Measurements from ENCODE around the gene MYO1B.
A peak's percentile ranks its signal among the peaks of the same experiment; 100 is the strongest.

MYO1B gene

DNA sequence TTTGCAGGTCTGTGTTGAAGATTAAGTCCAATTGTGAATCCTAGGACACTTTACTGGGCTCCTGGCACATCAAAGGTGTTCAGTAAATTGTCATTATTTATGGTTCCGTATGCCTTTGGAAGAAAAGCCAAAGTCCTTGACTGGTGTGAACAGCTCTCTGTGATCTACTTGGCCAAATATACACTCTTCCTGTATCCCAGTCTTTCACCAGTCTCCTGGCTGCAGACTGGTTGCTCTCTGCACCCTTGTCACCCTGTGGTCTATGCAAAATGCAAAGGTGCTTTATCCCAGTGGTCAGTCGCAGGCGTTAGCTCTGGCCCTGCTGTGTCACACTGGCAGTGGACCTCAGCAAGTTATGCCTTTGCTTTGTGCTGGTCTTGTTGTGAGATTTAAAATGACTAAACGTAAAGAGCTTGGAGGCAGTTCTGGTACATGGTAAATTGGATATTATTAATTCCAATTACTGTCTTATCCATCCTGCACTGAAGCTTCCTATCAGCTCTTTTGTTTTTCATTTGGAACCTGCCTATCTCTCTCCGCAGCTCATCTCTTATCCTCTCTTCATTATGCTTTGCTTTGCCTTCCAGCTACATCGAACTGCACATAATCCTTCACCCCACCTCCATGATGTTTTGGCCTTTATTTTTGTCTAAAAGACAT lies 83.1 kb downstream of the MYO1B start:
- no peak for DNase-seq

- DNase-seq, result no peak
Observed at GRCh38 chr2:191329841-191330240, 84.6 kb downstream of the MYO1B start.

GRCh38 chr2:191333911-191334357 lies 88.7 kb downstream of the MYO1B start:
- no peak for DNase-seq

DNA sequence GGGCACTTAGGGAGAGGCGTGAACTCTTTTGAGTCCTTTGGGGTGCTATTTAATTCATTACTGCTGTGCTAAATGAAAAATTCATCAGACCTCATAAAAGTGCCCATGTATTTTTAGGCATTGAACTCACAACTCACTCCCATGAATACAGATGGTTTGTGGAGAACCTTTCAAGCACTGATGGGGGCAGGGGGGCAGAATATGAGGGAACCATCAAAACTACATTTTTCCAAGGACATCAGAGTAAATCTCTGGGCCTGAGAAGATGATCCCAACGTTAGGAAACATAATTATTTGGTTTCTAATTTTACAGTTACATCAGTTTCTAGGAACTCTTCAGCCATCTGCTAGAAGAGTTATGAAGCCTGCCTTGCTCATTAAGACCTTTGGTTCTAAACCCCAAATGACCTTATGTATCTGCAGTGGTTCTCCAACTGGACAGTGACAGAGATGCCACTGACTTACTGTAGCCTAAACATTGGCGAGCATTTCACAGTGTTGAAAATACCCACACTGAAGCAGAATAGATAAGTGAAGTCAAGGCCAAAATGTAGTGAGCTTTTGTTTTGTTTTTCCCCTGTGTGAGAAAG lies 90.8 kb downstream of the MYO1B start:
- no peak for DNase-seq

GRCh38 chr2:191341436-191341835 lies 96.2 kb downstream of the MYO1B start:
- no peak for DNase-seq

DNA sequence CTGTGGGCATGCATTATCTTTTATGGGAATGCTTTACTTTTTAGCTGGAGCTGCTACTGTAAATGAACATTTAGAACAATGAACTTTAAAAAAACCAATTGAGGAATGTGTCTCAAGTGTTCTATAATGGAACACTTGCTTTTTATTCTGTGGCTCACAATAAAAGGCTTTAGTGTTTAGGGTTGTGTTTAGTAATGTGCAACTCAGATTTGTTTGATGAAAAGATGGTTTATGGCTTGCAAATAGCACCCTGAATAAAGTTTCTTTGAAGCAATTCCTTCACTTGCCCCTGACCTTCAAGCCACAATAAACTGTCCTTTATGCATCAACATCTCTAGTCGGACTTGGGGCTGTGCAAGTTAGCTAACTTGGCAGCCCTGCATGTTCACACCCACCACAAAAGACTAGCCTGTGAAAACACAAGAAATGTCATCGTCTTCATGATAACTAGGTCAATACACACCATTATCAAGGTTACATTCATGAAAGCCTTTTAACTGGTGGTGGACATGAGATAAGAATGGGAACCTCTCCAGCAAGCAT lies 98.7 kb downstream of the MYO1B start:
- no peak for DNase-seq

- no peak for DNase-seq
Observed at GRCh38 chr2:191345788-191346187, 100.6 kb downstream of the MYO1B start.

GRCh38 chr2:191347154-191347553 lies 102.0 kb downstream of the MYO1B start:
- no peak for DNase-seq

DNA sequence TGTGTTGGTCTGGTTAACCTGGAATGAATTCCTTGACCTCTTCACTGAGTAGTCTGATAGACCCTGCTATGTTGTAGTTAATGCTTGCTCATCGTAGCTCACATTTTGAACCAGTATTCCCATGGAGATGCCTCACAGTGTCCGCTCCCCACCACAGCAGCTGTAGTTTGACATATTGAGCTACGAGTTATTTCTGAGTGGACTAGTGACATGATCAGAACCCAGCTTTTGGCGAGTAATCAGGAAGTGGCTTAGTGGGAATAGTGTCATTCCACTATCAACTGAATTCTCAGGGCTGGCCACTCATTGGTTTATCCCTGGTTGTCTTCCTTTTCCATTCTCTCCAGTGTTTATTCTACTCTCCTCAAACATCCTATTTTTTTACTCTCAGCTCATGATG lies 102.7 kb downstream of the MYO1B start:
- DNase-seq, result no peak

DNA sequence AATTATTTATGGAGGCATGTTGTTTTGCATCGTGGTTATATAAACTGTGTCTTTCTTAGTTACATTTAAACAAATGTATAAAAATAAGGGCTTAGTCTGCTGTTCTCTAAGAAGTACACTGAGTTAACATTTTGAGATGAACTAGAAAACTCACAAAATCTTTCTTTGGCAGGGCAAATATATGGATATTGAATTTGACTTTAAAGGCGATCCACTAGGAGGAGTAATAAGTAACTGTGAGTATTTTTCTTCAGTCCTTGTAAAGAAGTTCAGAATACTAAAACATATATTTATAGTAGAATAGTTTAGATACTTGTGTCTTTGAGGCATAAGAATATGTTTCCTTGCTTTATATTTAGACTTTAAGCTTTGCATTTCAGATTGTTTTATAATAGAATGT lies 104.8 kb downstream of the MYO1B start:
- DNase-seq, result no peak

- no peak for DNase-seq
Observed at GRCh38 chr2:191350826-191351225, 105.6 kb downstream of the MYO1B start.

DNA sequence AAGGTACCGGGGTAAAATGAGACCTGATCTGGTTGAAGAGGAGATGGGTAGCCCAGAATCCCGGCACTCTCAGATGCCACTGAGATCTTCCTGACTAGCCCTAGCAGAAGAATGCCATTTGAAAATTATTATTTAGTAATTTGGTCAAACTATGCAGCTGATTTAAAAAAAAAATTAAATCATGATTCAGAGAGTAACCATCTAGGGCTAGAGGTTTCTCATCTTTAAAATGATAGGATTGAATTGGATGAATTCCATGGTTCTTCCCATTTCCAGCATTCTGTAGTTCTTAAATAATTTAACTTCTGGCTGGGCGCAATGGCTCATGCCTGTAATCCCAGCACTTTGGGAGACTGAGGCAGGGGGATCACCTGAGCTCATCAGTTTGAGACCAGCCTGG lies 106.1 kb downstream of the MYO1B start:
- DNase-seq, result no peak

DNA sequence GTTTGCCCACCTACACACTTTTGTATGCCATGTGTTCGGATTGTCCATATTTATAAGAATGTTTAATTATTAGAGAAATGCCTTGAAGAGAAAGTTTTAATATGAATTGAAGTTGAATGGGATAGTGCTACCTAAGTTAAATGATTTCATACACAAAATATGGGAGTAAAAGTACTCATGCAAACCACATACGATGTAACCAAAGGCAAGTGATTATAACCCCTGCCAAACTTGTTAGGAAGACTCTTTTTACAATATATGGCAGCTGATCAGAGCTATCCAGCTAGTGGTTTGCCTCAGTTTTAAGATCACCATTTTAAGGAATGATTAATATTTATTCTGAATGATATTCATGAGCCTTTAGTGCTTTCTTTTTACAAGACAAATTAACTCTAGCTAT lies 106.7 kb downstream of the MYO1B start:
- no peak for DNase-seq

- no peak for DNase-seq
Observed at GRCh38 chr2:191352536-191352935, 107.3 kb downstream of the MYO1B start.

GRCh38 chr2:191355170-191355758 lies 110.1 kb downstream of the MYO1B start:
- DNase-seq, result no peak

DNA sequence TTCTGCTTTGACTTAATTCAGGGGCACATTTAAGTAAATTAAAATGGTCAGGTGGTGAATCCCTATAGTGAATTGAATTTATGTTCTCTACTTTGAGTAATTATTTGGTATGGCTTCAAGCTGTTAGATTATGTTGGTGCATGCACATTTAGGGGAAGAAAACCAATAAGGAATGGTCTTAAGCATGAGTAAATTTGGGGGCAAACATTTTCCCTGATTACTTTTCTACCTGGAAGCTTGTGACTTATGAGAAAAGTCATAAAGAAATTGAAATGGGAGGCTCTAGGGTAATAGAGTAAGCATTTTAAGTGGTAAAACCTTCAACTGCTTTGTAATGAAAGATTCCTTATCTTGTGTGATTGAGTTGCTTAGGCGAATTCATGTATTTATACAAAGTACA lies 112.5 kb downstream of the MYO1B start:
- DNase-seq, result no peak

DNA sequence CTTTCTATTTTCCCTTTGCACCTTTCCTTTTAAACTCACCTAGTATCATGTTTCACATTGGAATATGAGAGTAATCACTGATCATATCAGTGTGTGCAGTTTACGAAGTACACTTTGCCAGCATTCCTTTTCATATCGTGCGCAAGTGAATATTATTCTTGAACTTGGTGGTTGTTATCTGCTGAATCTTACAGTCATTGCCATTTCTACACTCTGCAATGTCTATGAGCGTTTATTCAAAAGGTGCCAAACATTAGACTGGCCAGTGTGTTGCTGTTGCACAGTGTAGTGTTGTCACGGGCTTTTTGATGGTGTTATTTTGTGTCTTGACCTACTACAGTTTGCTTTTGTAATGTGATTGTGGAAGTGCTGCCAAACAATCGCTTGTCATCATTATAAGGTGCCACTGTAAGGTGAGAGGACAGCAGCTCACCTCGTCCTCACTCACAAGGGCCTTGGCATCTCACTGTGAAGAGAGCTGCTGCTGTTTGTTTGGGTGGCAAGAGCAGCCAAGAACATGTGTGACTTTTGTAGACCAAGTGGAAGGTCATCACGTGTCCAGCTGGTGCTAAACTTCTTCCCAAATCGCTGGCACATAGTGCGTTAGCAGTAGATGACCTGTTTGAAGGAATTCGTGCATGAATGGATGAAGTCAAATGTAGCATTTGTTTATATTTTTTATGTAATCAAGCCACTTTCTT lies 113.3 kb downstream of the MYO1B start:
- DNase-seq, result no peak

- no peak for DNase-seq
Observed at GRCh38 chr2:191359133-191359532, 113.9 kb downstream of the MYO1B start.

- DNase-seq, result no peak
Observed at GRCh38 chr2:191360918-191361317, 115.7 kb downstream of the MYO1B start.

DNA sequence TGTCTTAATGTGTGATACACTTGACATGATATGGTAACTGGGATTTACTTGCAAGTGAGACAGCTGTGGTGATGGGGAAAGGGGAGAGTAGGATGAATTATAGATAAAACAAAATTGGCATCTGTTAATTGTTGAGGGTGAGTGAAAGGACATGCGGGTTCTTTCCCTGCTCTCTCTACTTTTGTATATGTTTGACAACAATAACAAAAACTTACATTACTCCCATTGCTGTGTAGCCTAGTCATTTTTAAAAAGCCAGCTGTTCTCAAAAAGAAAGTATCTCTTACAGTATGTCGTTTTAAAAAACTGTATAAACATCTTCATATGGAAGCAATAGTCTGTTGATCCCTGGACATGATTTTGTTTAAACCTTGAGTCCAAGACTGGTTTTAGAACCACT lies 117.6 kb downstream of the MYO1B start:
- DNase-seq, result no peak

GRCh38 chr2:191363267-191363666 lies 118.1 kb downstream of the MYO1B start:
- no peak for DNase-seq

DNA sequence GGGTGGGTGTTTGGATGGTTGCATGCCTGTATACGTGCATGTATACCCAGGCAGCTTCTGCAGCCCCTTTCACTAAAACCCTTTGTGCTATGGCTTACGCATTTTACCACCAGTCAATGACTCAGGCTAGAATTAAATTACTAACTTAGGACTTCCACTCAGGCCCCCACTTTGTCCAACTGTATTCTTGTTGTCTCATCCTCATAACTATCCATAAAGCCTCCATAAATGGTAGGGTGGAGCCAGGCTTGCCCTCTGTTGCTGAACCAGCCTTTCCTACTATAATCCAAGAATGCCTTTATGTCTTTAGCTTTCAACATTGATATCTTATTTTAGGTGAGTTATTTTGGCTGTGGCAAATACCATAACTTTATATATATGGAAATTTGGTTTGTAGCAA lies 119.9 kb downstream of the MYO1B start:
- DNase-seq, result no peak

GRCh38 chr2:191366199-191366598 lies 121.0 kb downstream of the MYO1B start:
- DNase-seq, result no peak

DNA sequence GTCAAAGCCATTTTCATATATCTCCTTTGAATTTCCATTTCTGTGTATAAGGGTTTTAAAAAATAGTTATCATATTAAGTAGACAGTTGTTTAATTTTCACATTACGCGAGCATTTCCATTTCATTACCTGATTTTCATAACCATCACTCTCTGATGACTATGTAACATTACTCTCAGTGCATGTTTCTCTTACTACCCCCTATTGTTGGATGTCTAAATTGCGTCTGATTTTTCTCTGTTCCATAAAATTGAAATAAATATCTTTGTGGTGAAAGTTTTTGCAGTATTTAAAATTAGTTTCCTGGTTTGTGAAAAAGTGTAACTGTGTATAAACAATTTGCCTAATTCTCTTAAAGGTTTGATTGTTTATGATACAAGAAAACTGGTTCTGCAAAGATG lies 123.8 kb downstream of the MYO1B start:
- peak; percentile 22 for DNase-seq

Data from NCI-H1694 treated with DMSO at 0.1 percent for 48 hours (cell line).